Adipocyte (in vitro differentiated cells): ENCODE measurements around the gene HNMT.

Experiments
- DNase-seq: peaks from one replicate; pipeline ENCODE4 v3.0.0-alpha.2; 2015; ENCODE audit warnings: low read depth
- H3K27me3 ChIP-seq: replicated peaks from 2 replicates; pipeline ENCODE4 v1.7.0; 2013; ENCODE audit warnings: mild to moderate bottlenecking, low read length, moderate library complexity; ENCODE audit not compliant: control insufficient read depth, insufficient read depth
- H3K36me3 ChIP-seq: 2 replicates; pipeline ENCODE4 v1.7.0; 2013; ENCODE audit warnings: low read length, mild to moderate bottlenecking, moderate library complexity; ENCODE audit not compliant: control insufficient read depth, insufficient read depth, severe bottlenecking
- H3K4me1 ChIP-seq: 2 replicates; pipeline ENCODE4 v1.7.0; 2013; ENCODE audit warnings: mild to moderate bottlenecking, low read length, moderate library complexity; ENCODE audit not compliant: control insufficient read depth, insufficient read depth
- H3K4me3 ChIP-seq: 2 replicates; pipeline ENCODE4 v1.7.0; 2013; ENCODE audit warnings: mild to moderate bottlenecking, low read length, moderate library complexity
- H3K9ac ChIP-seq: 2 replicates; pipeline ENCODE4 v1.7.0; 2013; ENCODE audit warnings: mild to moderate bottlenecking, low read length, moderate library complexity
- H3K9me3 ChIP-seq: 2 replicates; pipeline ENCODE4 v1.7.0; 2013; ENCODE audit warnings: mild to moderate bottlenecking, low read length, moderate library complexity; ENCODE audit not compliant: control insufficient read depth

The HNMT gene

DNA sequence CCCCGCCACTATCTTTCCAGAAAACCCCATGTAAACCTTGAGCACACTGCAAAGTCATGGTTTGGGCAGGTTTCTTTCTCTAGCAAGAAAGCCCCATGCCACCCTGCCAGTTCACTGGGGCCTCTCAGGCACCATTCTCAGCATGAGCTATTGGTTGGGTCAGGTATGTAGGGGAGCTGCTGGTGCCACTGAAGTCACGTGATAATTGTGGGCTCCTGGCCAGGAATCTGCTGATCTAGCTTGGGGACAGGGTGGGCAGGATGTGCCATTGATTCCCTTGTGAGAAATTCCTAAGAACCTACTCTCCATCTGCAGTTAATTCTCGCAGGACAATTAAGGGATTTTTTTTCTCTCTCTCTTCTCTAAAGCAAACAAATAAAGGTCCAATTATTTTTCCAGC is 26.5 kb upstream of the HNMT start:
- Histone ChIP-seq H3K9me3 (no peaks in the 10 kb centered on the region), H3K4me3 (peak overlapping the region; percentile 30), H3K4me1 (peaks cover 30% of the 10 kb centered on the region), H3K9ac (no peak overlapping the region), H3K36me3 (no peaks in the 10 kb centered on the region), H3K27me3 (no peaks in the 10 kb centered on the region)
- peak; percentile 16 for DNase-seq

GRCh38 chr2:137938204-137938603 is 26.1 kb upstream of the HNMT start:
- H3K4me3 ChIP-seq = peak overlapping the region; percentile 30
- peaks cover 27% of the 10 kb centered on the region for H3K4me1 ChIP-seq
- H3K27me3 ChIP-seq = no peaks in the 10 kb centered on the region
- no peak overlapping the region for H3K9ac ChIP-seq
- H3K36me3 ChIP-seq = no peaks in the 10 kb centered on the region
- DNase-seq = peak; percentile 68
- no peaks in the 10 kb centered on the region for H3K9me3 ChIP-seq

DNA sequence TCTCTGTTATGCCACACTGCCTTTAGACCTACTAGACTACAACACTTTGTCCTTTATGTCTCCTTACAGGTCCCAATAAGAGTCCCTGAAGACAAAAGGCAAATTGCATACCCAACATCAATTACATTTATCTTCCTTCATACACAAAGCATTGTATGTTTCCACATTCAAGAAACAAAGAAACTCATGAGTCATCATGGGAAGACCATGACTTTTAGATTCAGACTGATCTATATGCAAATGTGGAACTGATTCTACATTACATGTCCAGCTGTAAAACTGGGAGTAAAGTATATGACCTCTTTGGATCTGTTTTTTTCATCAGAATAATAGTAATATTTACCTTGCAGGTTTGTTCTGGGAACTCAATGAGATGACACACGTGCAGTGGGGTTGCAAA is 25.2 kb upstream of the HNMT start:
- Histone ChIP-seq H3K9me3 (no peaks in the 10 kb centered on the region), H3K4me3 (no peak overlapping the region), H3K9ac (no peak overlapping the region), H3K4me1 (peaks cover 24% of the 10 kb centered on the region), H3K36me3 (no peaks in the 10 kb centered on the region), H3K27me3 (no peaks in the 10 kb centered on the region)
- no peak for DNase-seq

DNA sequence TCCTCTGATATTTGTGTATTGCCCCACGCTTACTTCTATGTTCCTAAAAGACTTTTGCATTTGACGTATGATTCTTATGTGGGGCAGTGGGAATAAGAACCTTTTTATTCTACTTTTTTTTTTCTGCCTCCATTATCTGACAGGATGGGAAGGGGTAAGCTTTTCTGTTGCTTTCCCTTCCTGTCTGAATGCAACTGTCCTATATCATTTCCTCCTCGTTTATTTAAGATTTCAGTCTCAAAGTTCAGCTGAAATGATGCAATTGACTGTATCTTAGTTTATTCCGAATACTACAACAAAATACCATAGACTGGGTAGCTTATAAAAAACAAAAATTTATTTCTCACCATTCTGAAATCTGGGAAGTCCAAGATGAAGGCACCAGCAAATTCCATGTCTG is 24.1 kb upstream of the HNMT start:
- Histone ChIP-seq H3K36me3 (no peaks in the 10 kb centered on the region), H3K27me3 (no peaks in the 10 kb centered on the region), H3K4me3 (no peak overlapping the region), H3K4me1 (peaks cover 24% of the 10 kb centered on the region), H3K9ac (no peak overlapping the region), H3K9me3 (no peaks in the 10 kb centered on the region)
- no peak for DNase-seq

GRCh38 chr2:137942037-137942832 is 22.0 kb upstream of the HNMT start:
- DNase-seq = no peak
- H3K9me3 ChIP-seq = no peaks in the 10 kb centered on the region
- H3K27me3 ChIP-seq = no peaks in the 10 kb centered on the region
- H3K4me3 ChIP-seq = no peak overlapping the region
- H3K9ac ChIP-seq = no peak overlapping the region
- H3K36me3 ChIP-seq = no peaks in the 10 kb centered on the region
- H3K4me1 ChIP-seq = peaks cover 18% of the 10 kb centered on the region

DNA sequence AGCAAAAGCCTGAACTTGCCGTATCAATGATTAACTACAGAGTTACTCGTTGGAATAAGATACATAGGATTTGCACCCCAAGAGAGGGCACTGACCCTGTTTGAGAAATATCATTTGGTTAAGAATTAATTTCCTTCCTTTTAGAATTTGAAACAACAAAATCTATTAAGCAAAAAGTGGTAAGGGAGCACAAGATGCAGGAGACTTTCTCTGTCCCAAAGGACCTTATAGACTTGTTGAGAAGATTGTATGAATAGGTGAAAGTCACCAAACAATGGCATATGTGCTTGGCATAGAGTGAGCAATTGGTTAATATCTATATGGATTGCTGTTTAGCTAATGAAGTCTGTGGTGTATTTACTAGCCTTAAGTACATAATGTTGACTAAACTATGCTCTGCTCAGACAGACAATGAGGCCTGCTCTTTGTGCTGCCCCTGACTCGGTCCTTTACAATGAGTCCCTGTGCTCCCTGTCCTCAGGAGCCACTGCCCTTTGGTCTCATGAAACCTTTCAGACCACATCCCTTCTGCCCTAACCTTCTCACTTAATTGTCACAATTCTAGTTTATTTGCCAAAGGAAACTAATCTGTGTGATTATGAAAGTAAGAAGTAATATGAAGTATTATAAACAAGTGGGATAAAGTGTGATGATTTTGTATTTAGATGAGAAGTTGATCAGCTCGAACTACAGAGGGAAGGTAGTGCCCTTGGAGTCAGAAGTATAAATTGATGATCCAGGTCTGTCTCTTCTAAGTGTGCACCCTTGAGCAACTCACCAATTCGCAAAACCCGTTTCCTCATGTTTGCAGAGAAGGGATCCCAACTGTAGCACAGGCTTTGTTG is 21.2 kb upstream of the HNMT start:
- no peaks in the 10 kb centered on the region for H3K27me3 ChIP-seq
- H3K36me3 ChIP-seq = no peaks in the 10 kb centered on the region
- H3K9ac ChIP-seq = no peak overlapping the region
- DNase-seq = no peak
- no peaks in the 10 kb centered on the region for H3K9me3 ChIP-seq
- H3K4me1 ChIP-seq = peaks cover 10% of the 10 kb centered on the region
- no peak overlapping the region for H3K4me3 ChIP-seq

DNA sequence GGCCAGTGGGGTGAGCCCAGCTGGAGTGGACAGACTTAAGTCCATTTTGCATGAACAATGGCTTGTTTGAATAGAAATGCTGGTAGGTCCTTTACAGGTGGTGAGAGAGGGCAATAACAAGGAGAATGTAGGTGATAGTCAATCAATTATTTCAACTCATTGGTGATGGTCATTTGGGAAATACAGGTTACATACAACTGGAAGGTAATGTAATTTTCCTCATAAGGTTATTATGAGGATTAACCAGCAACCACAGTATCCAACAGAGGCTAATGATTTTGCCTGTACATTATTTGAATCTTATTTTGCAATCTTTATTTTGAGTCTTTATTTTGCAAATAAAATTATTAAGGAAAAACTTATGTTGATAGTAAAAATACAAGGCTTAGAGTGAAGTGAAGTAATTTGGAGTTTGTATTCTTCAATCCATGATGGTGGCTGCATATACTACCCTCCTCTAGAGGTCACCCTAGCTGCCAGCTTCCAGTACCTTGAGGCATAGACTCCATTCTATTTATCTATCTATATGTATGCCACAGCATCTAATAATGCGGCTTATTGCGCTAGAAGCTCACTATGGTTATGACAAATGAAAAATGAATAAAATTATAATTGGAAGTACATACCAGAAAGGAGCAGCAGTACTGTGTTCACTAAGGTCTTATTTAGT is 20.5 kb upstream of the HNMT start:
- no peak overlapping the region for H3K4me3 ChIP-seq
- no peak for DNase-seq
- no peaks in the 10 kb centered on the region for H3K36me3 ChIP-seq
- H3K27me3 ChIP-seq = no peaks in the 10 kb centered on the region
- no peaks in the 10 kb centered on the region for H3K9me3 ChIP-seq
- peaks cover 3% of the 10 kb centered on the region for H3K4me1 ChIP-seq
- H3K9ac ChIP-seq = no peak overlapping the region

DNA sequence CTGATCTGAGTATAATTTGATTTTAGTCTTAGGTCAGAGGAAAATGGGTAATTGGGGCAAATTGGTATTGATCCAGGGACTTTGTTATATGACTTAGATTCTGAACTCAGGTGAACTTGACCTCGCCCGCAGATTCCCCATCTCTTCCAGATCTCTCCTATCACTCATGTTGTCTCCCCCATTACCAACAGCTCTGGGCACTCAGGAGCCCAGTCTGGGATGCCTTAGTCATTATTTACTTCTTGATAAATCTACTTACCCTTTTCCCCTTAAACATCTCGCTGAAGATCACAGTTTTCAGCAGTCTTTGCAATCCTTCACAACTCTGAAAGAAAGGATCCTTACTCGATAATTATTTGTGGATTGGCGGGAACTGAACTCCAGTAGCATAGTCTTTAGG is 19.6 kb upstream of the HNMT start:
- Histone ChIP-seq H3K4me3 (no peak overlapping the region), H3K9ac (no peak overlapping the region), H3K9me3 (no peaks in the 10 kb centered on the region), H3K27me3 (no peaks in the 10 kb centered on the region), H3K36me3 (no peaks in the 10 kb centered on the region), H3K4me1 (no peaks in the 10 kb centered on the region)
- DNase-seq = no peak

DNA sequence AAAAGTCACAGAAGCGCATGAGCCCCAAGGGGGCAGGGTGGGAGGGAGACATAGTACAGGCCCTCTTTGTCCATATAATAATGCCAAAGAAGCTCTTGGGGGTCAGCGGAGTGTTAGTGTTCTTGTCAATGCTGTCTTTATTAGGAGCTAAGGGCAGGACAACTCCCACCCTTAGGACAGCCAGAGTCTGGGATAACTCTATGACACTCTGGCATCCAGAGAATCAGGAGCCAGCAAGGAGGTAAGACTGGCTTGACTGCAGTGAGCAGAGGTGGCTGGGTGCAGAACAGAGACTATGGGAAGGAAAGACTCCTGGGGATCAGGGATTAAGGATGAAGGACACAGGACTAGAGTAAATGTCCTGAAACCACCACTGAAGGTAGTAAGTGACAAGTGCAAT is 19.0 kb upstream of the HNMT start:
- H3K36me3 ChIP-seq = no peaks in the 10 kb centered on the region
- H3K9me3 ChIP-seq = no peaks in the 10 kb centered on the region
- no peak overlapping the region for H3K4me3 ChIP-seq
- no peak for DNase-seq
- H3K27me3 ChIP-seq = no peaks in the 10 kb centered on the region
- H3K4me1 ChIP-seq = no peaks in the 10 kb centered on the region
- no peak overlapping the region for H3K9ac ChIP-seq

GRCh38 chr2:137946227-137946626 is 18.0 kb upstream of the HNMT start:
- H3K27me3 ChIP-seq = no peaks in the 10 kb centered on the region
- no peaks in the 10 kb centered on the region for H3K4me1 ChIP-seq
- no peaks in the 10 kb centered on the region for H3K36me3 ChIP-seq
- H3K4me3 ChIP-seq = no peak overlapping the region
- no peaks in the 10 kb centered on the region for H3K9me3 ChIP-seq
- no peak overlapping the region for H3K9ac ChIP-seq
- no peak for DNase-seq

DNA sequence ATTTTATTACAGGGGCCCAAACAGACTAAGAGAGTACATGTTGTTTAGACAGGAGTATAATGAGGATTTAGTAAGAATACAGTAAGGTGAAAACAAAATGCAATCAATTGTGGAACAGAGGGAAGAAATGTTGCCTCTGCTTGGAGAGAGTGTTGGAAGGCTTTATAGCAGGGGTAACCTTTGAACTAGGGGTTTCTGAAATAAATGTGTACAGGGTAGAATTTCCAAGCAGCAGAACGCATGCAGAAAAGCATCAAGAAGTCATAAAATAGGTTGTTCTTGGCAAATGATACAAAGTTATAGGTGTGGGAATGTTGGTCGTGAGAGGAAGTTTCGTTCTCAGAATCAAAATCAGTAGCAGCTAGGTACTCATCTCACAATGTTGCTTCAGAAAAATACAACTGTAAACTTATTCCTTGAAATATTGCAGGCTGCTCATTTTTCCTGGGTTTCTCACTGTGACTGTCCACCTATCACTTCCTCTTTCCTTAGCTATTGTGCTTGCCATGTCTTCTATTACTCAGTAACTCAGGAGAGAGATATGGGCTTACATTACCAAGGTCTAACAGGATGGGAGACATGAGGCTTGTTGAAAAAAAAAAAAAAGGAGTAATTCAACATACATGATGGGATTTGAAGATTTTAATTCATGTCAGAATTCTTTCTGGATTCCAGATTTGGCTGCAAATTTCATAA is 17.1 kb upstream of the HNMT start:
- Histone ChIP-seq H3K4me1 (peaks cover 5% of the 10 kb centered on the region), H3K4me3 (no peak overlapping the region), H3K9me3 (no peaks in the 10 kb centered on the region), H3K9ac (peak overlapping the region; percentile 20), H3K36me3 (no peaks in the 10 kb centered on the region), H3K27me3 (no peaks in the 10 kb centered on the region)
- DNase-seq = no peak
